Smooth muscle cell (in vitro differentiated cells): Measurements from ENCODE around the gene COPA. TPM values are rescaled to one million over a fixed set of nuclear protein-coding genes. Genes with fewer than 3 reads are reported as not detected.

Experiments
- DNase-seq: peaks from one replicate; lab custom pipeline; 2025; ENCODE audit not compliant: unreplicated experiment; lab: John Stamatoyannopoulos, UW
- H2AFZ ChIP-seq: fragments of 200-600 bp; sonication (generic); 2 replicates; pipeline ENCODE4 v1.6.0; 2016; ENCODE audit warnings: antibody characterized with exemption, low read depth, mild to moderate bottlenecking
- H3F3A ChIP-seq: fragments of 200-600 bp; sonication (generic); 2 replicates; pipeline ENCODE4 v1.6.0; 2017; ENCODE audit warnings: antibody characterized with exemption, low read depth
- H3K27ac ChIP-seq: fragments of 200-600 bp; sonication (generic); 2 replicates; pipeline ENCODE4 v1.5.1; 2016; ENCODE audit warnings: low read depth, mild to moderate bottlenecking
- H3K27me3 ChIP-seq: fragments of 200-600 bp; sonication (generic); 2 replicates; pipeline ENCODE4 v1.6.1; 2016; ENCODE audit warnings: low read depth, mild to moderate bottlenecking
- H3K36me3 ChIP-seq: fragments of 200-600 bp; sonication (generic); 2 replicates; pipeline ENCODE4 v1.5.1; 2016; ENCODE audit warnings: low read depth
- H3K4me1 ChIP-seq: fragments of 200-600 bp; sonication (generic); 2 replicates; pipeline ENCODE4 v1.5.1; 2016; ENCODE audit warnings: low read depth
- H3K4me2 ChIP-seq: fragments of 200-600 bp; sonication (generic); 2 replicates; pipeline ENCODE4 v1.6.0; 2016; ENCODE audit warnings: mild to moderate bottlenecking
- H3K4me3 ChIP-seq: fragments of 200-600 bp; sonication (generic); 2 replicates; pipeline ENCODE4 v1.5.1; 2016; ENCODE audit warnings: mild to moderate bottlenecking
- H3K79me2 ChIP-seq: fragments of 200-600 bp; sonication (generic); 2 replicates; pipeline ENCODE4 v1.6.0; 2016; ENCODE audit warnings: low read depth, mild to moderate bottlenecking
- H3K9ac ChIP-seq: fragments of 200-600 bp; sonication (generic); 2 replicates; pipeline ENCODE4 v1.6.0; 2016; ENCODE audit warnings: low read depth
- H3K9me3 ChIP-seq: fragments of 200-600 bp; sonication (generic); replicated peaks from 2 replicates; pipeline ENCODE4 v1.5.1; 2016; ENCODE audit warnings: low read depth
- H4K20me1 ChIP-seq: fragments of 200-600 bp; sonication (generic); 2 replicates; pipeline ENCODE4 v1.6.0; 2016; ENCODE audit warnings: low read depth
- WGBS: methylation state at CpG from one replicate; pipeline ENCODE4 v1.1.7; 2016; ENCODE audit warnings: low lambda C conversion rate; 5-methylcytosine and 5-hydroxymethylcytosine counted together
- polyA plus RNA-seq: library from polyadenylated mRNA; unstranded; fragments of >200 nt; fragmentation: Nextera tagmentation; extraction: Ambion mirVana; gene quantifications from 2 replicates; pipeline ENCODE4 v1.2.1, GENCODE V29; 2016
- total RNA-seq: library from RNA; depleted of rRNA; stranded (reverse); fragments of >200 nt; gene quantifications from 2 replicates; pipeline ENCODE4 v1.2.3, GENCODE V29; 2014
- TF ChIP-seq, protein P1 (sequence below): fragments of 200-600 bp; sonication (generic); IDR thresholded peaks from 2 replicates; pipeline ENCODE4 v1.5.1; 2017; ENCODE audit warnings: borderline replicate concordance, mild to moderate bottlenecking, antibody characterized with exemption; ENCODE audit not compliant: insufficient read depth, poor library complexity, severe bottlenecking

The COPA gene
- total and polyA plus RNA-seq, 2 experiments from 2014 or later: 171 to 196 TPM

DNA sequence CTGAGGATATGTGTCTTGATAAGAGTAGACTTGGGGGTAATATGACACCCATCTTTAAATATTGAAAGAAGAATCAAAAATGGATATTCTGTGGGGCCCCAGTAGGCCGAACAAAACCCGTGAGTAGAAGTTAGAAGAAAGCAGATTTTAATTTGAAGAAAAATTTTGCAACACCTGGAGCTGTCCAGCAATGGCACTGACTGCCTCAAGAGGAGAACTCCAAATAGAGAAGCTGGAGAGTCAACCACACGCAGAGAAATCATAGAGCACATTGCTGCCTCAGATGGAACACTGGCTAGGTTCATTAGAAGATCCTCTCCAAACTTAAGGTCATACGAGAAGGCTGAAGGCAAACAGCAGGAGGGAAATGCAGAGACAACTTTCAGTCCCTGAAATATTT lies 30.6 kb upstream of the COPA start:
- Histone ChIP-seq H3K4me3 (no peak overlapping the region), H2AFZ (no peak overlapping the region), H3K4me1 (peaks cover 10% of the 10 kb centered on the region), H3K9me3 (no peaks in the 10 kb centered on the region), H3F3A (no peaks in the 10 kb centered on the region), H3K36me3 (no peaks in the 10 kb centered on the region), H3K27ac (no peak overlapping the region), H4K20me1 (no peaks in the 10 kb centered on the region), H3K27me3 (no peaks in the 10 kb centered on the region), H3K79me2 (no peaks in the 10 kb centered on the region), H3K4me2 (no peak overlapping the region), H3K9ac (no peak overlapping the region)
- WGBS: 94% methylated on average over 4 of the region's 4 CpGs
- TF ChIP-seq, protein P1, sequence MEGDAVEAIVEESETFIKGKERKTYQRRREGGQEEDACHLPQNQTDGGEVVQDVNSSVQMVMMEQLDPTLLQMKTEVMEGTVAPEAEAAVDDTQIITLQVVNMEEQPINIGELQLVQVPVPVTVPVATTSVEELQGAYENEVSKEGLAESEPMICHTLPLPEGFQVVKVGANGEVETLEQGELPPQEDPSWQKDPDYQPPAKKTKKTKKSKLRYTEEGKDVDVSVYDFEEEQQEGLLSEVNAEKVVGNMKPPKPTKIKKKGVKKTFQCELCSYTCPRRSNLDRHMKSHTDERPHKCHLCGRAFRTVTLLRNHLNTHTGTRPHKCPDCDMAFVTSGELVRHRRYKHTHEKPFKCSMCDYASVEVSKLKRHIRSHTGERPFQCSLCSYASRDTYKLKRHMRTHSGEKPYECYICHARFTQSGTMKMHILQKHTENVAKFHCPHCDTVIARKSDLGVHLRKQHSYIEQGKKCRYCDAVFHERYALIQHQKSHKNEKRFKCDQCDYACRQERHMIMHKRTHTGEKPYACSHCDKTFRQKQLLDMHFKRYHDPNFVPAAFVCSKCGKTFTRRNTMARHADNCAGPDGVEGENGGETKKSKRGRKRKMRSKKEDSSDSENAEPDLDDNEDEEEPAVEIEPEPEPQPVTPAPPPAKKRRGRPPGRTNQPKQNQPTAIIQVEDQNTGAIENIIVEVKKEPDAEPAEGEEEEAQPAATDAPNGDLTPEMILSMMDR: no peak
- DNase-seq: no peak

DNA sequence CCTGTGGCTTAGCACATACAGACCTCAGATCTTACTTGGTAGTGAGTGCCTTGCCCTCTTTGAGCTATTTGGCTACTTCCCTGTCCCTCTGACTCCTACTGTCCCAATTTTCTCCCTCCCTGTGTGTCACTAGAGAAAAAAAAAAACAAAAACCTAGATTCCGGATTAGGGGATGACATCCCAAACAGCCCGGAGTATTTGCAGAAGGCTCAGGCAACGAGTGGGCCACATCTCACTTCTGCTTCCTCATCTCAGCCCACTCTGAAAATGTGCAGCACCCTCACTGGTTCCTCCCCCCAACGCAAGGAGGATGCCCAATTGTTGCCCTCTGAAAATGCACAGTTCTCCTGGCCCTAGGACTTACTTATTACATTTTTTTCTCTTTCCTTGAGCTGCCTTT lies 28.7 kb upstream of the COPA start:
- no peak overlapping the region for H3K27ac ChIP-seq
- H2AFZ ChIP-seq: no peak overlapping the region
- H3K27me3 ChIP-seq: no peaks in the 10 kb centered on the region
- 89% methylated on average over 4 of the region's 4 CpGs for whole genome bisulfite sequencing
- no peaks in the 10 kb centered on the region for H3K9me3 ChIP-seq
- H3K4me1 ChIP-seq: peaks cover 10% of the 10 kb centered on the region
- no peaks in the 10 kb centered on the region for H3F3A ChIP-seq
- no peak overlapping the region for H3K4me3 ChIP-seq
- no peaks in the 10 kb centered on the region for H4K20me1 ChIP-seq
- DNase-seq: no peak
- no peak overlapping the region for H3K9ac ChIP-seq
- no peak overlapping the region for H3K4me2 ChIP-seq
- TF ChIP-seq, protein P1: no peak
- no peaks in the 10 kb centered on the region for H3K36me3 ChIP-seq
- no peaks in the 10 kb centered on the region for H3K79me2 ChIP-seq

DNA sequence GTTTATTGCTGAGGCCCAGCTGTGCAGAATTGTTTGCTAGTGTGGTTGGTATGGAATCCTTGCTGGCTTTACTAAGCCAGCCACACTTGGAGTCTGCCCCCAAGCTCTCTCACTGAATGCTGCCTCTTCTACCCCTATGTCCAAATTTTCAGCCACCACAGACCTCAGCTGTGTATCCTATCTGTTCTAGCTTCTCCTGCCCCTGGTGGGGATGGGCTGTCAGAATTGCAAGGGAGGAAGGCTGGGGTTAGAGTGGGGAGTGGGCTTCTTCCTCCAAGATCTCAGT lies 28.2 kb upstream of the COPA start:
- Histone ChIP-seq H3K9me3 (no peaks in the 10 kb centered on the region), H3K36me3 (no peaks in the 10 kb centered on the region), H3K27me3 (no peaks in the 10 kb centered on the region), H2AFZ (no peak overlapping the region), H3K4me3 (no peak overlapping the region), H4K20me1 (no peaks in the 10 kb centered on the region), H3K4me1 (peaks cover 9% of the 10 kb centered on the region), H3K4me2 (no peak overlapping the region), H3K9ac (no peak overlapping the region), H3K79me2 (no peaks in the 10 kb centered on the region), H3K27ac (no peak overlapping the region), H3F3A (no peaks in the 10 kb centered on the region)
- TF ChIP-seq, protein P1: no peak
- DNase-seq: no peak

DNA sequence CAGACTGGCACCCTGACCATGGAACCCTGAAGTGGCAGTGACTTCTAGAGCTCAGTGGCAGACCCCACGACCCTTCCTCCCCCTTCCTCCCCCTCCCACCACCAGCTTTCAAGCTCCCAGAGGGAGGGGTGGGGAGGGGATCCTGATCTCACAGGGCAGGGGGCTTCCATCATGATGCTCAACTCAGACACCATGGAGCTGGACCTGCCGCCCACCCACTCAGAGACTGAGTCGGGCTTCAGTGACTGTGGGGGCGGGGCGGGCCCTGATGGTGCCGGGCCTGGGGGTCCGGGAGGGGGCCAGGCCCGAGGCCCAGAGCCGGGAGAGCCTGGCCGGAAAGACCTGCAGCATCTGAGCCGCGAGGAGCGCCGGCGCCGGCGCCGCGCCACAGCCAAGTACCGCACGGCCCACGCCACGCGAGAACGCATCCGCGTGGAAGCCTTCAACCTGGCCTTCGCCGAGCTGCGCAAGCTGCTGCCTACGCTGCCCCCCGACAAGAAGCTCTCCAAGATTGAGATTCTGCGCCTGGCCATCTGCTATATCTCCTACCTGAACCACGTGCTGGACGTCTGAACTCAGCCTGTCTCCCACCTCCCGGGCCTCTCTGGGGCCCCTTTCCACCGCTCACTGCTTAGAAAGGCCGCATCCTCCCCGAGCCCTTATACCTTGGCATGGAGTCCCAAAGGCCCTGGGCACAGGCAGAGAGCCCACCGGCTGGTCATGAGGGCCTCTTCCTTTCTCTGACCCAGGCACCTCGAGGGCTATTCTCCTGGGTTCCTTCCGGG lies 27.7 kb upstream of the COPA start:
- Histone ChIP-seq H3K9ac (no peak overlapping the region), H2AFZ (no peak overlapping the region), H3F3A (no peaks in the 10 kb centered on the region), H3K9me3 (no peaks in the 10 kb centered on the region), H3K36me3 (no peaks in the 10 kb centered on the region), H3K27ac (no peak overlapping the region), H3K4me2 (no peak overlapping the region), H4K20me1 (no peaks in the 10 kb centered on the region), H3K79me2 (no peaks in the 10 kb centered on the region), H3K4me1 (peaks cover 4% of the 10 kb centered on the region), H3K4me3 (no peak overlapping the region), H3K27me3 (no peaks in the 10 kb centered on the region)
- 92% methylated on average over 39 of the region's 42 CpGs for WGBS
- DNase-seq: no peak
- TF ChIP-seq, protein P1: no peak
